SU-DHL-6 (cell line): ENCODE data around the gene FKBP11.

Source experiments
- CTCF ChIP-seq: fragments of 200-600 bp; sonication (generic); IDR thresholded peaks from one replicate; pipeline ENCODE4 v1.5.1; 2017; ENCODE audit warnings: antibody characterized with exemption, mild to moderate bottlenecking, low read length, moderate library complexity; ENCODE audit not compliant: insufficient read depth, poor library complexity, severe bottlenecking
- EZH2phosphoT487 ChIP-seq: fragments of 200-600 bp; sonication (generic), shearing (Covaris generic); conservative IDR thresholded peaks from 2 replicates; pipeline ENCODE4 v1.6.1; 2018; ENCODE audit warnings: mild to moderate bottlenecking, antibody characterized with exemption, low read length, moderate library complexity, mixed read lengths

DNA sequence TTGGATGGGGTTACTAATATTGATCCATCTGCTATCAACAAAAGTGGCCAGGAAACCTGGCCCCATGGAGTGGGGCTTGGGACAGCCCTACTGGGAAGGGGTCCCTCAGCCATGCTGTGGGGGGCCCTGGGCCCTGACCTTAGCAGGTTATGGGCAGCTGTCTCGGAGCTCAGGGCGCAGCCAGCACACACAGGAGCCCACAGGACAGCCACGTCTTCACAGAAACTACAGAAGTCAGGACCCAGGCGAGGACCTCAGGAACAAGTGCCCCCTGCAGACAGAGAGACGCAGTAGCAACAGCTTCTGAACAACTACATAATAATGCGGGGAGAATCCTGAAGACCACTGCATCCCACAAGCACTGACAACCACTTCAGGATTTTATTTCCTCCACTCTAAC, 11.9 kb upstream of the FKBP11 start:
- no peak for TF ChIP-seq CTCF
- no peak for TF ChIP-seq EZH2phosphoT487
